K562 (cell line): ENCODE measurements around the gene CHDH. TPM values are rescaled to one million over a fixed set of nuclear protein-coding genes. Genes with fewer than 3 reads are reported as not detected.

Source experiments
- ATAC-seq: fragments of 200-7000 bp; cut with Tn5 transposase; 3 replicates; pipeline ENCODE4 v1.9.1; 2020; ENCODE audit warnings: moderate library complexity
- BruUV-seq: library from RNA; stranded (reverse); fragments of 400-500 nt; replicated peaks from 2 replicates; lab custom pipeline; 2021; lab: Mats Ljungman, UMichigan
- CTCF ChIA-PET: fragments of 300-600 bp; formaldehyde crosslinking; extraction: SDS; loops from one replicate; lab custom pipeline; 2021; ENCODE audit warnings: low intra/inter-chr PET ratio; lab: Yijun Ruan, JAX
- POLR2A ChIA-PET: fragments of 300-600, 350-650 bp; sonication (Branson Sonifier 250); formaldehyde crosslinking; extraction: SDS; loops from one replicate; lab custom pipeline; 2021; ENCODE audit warnings: antibody characterized with exemption, inconsistent platforms; lab: Yijun Ruan, JAX
- DNase-seq, 4 experiments: peaks; one replicate each; pipeline versions ENCODE4 v3.0.0 to v3.0.0-alpha.2; 2011 to 2018; ENCODE audit warnings: low spot score in 3 of 4, mixed read lengths in 3 of 4; ENCODE audit errors: extremely low read depth in 1 of 4
- FAIRE-seq: peaks from 2 replicates; lab custom pipeline; 2011; peaks lifted over from hg19 to GRCh38; lab: Jason Lieb, UNC
- H2AFZ ChIP-seq: 2 replicates; pipeline ENCODE4 v1.6.0; 2011; ENCODE audit warnings: low read depth, low read length, control low read depth, inconsistent platforms
- H3K27ac ChIP-seq: fragments of 200-600 bp; 3 replicates; pipeline ENCODE4 v1.8.0; 2011; ENCODE audit warnings: low read depth, mild to moderate bottlenecking, control low read depth, inconsistent platforms, low read length, moderate library complexity, mixed read lengths; ENCODE audit errors: extremely low read depth
- H3K27me3 ChIP-seq, 2 experiments: fragments of 300-600 bp in 1 of 2; 2 replicates in 1 of 2; 3 replicates in 1 of 2; pipeline versions ENCODE4 v1.6.0 to v1.8.0; 2011; ENCODE audit warnings: inconsistent platforms in 2 of 2, low read length in 2 of 2, mild to moderate bottlenecking in 1 of 2, mixed read lengths in 1 of 2, moderate library complexity in 1 of 2; ENCODE audit not compliant: control insufficient read depth in 2 of 2, insufficient read depth in 2 of 2
- H3K36me3 ChIP-seq: fragments of 300-600 bp; 3 replicates; pipeline ENCODE4 v1.8.0; 2011; ENCODE audit warnings: mild to moderate bottlenecking, low read length, inconsistent platforms; ENCODE audit not compliant: control insufficient read depth, insufficient read depth
- H3K4me1 ChIP-seq, 2 experiments: fragments of 200-600 bp in 1 of 2; replicated peaks in 1 of 2; 2 replicates in 1 of 2; 3 replicates in 1 of 2; pipeline versions ENCODE4 v1.5.1 to v1.8.0; 2011; ENCODE audit warnings: inconsistent platforms in 2 of 2, low read length in 2 of 2, mild to moderate bottlenecking in 1 of 2, mixed read lengths in 1 of 2, moderate library complexity in 1 of 2; ENCODE audit not compliant: control insufficient read depth in 2 of 2, insufficient read depth in 2 of 2
- H3K4me2 ChIP-seq: 2 replicates; pipeline ENCODE4 v1.6.1; 2011; ENCODE audit warnings: low read length, control low read depth, inconsistent platforms, mixed read lengths; ENCODE audit not compliant: insufficient read depth
- H3K4me3 ChIP-seq: fragments of 200-600 bp; sonication (generic), shearing (Covaris generic); 2 replicates; pipeline ENCODE4 v1.5.1; 2016; ENCODE audit warnings: control low read depth, inconsistent platforms
- H3K79me2 ChIP-seq: fragments of 200-600 bp; 3 replicates; pipeline ENCODE4 v1.8.0; 2011; ENCODE audit warnings: low read length, inconsistent platforms; ENCODE audit not compliant: control insufficient read depth, insufficient read depth
- H3K9ac ChIP-seq, 2 experiments: 2 replicates each; pipeline versions ENCODE4 v1.6.0 to v1.6.1; 2011; ENCODE audit warnings: low read depth in 2 of 2, low read length in 2 of 2, control low read depth in 1 of 2, inconsistent platforms in 1 of 2, mild to moderate bottlenecking in 1 of 2, mixed read lengths in 1 of 2; ENCODE audit not compliant: insufficient read depth in 1 of 2
- H3K9me1 ChIP-seq: one replicate; pipeline ENCODE4 v1.6.0; 2011; ENCODE audit warnings: inconsistent platforms, mild to moderate bottlenecking, low read length, moderate library complexity; ENCODE audit not compliant: control insufficient read depth, insufficient read depth
- H3K9me3 ChIP-seq: replicated peaks from 2 replicates; pipeline ENCODE4 v1.5.1; 2011; ENCODE audit warnings: low read depth, low read length, inconsistent platforms; ENCODE audit not compliant: control insufficient read depth, insufficient read depth
- H4K20me1 ChIP-seq: replicated peaks from 2 replicates; pipeline ENCODE4 v1.6.1; 2011; ENCODE audit warnings: low read length, inconsistent platforms, mixed read lengths; ENCODE audit not compliant: control insufficient read depth, insufficient read depth
- BACH1 ChIP-seq: fragments of 200-800 bp; sonication (Bioruptor generic); IDR thresholded peaks from 2 replicates; pipeline ENCODE4 v1.6.1; 2016; ENCODE audit warnings: missing genetic modification characterization, missing compliant biosample characterization
- FOXK2 ChIP-seq, 2 experiments: fragments of 450-650 bp; IDR thresholded peaks in 1 of 2; conservative IDR thresholded peaks in 1 of 2; 2 replicates each; pipeline ENCODE4 v1.6.1; 2016; ENCODE audit warnings: low read depth in 2 of 2, mild to moderate bottlenecking in 1 of 2
- FOXP1 ChIP-seq: sonication (generic); formaldehyde crosslinking; IDR thresholded peaks from 2 replicates; pipeline ENCODE4 v1.8.0; 2022; ENCODE audit warnings: mild to moderate bottlenecking, missing genetic modification reagents
- MCM7 ChIP-seq, 2 experiments: fragments of 450-650 bp; IDR thresholded peaks; 2 replicates each; pipeline ENCODE4 v1.6.1; 2016 to 2018
- RBFOX2 ChIP-seq: fragments of 200-400 bp; formaldehyde crosslinking; IDR thresholded peaks from 2 replicates; pipeline ENCODE4 v1.6.1; 2017; ENCODE audit warnings: low read depth, mild to moderate bottlenecking, low read length, moderate library complexity
- SMARCA5 ChIP-seq: fragments of 450-650 bp; IDR thresholded peaks from 2 replicates; pipeline ENCODE4 v1.6.1; 2016
- SMARCB1 ChIP-seq: IDR thresholded peaks from 2 replicates; pipeline ENCODE4 v1.6.1; 2011; ENCODE audit warnings: improper control_type of control experiment, low read depth; ENCODE audit not compliant: insufficient read length
- TARDBP ChIP-seq: fragments of 450-650 bp; IDR thresholded peaks from 2 replicates; pipeline ENCODE4 v1.6.1; 2016
- TFAM ChIP-seq: fragments of 250-450 bp; sonication (Bioruptor Pico); conservative IDR thresholded peaks from 2 replicates; pipeline ENCODE4 v1.5.0; 2021; ENCODE audit warnings: mild to moderate bottlenecking, moderate library complexity
- ZNF197 ChIP-seq: fragments of 200-800 bp; sonication (Bioruptor generic); IDR thresholded peaks from 2 replicates; pipeline ENCODE4 v1.6.1; 2016; ENCODE audit warnings: low read depth, missing genetic modification characterization, missing compliant biosample characterization
- ZNF707 ChIP-seq: fragments of 250-450 bp; sonication (Bioruptor Pico); conservative IDR thresholded peaks from 2 replicates; pipeline ENCODE4 v1.8.0; 2022; ENCODE audit warnings: inconsistent platforms, mild to moderate bottlenecking, moderate library complexity
- WGBS: fragments of 100-300 bp; shearing (Covaris generic); methylation state at CpG from one replicate; pipeline ENCODE4 v1.1.6; 2016; ENCODE audit warnings: low coverage, mixed read lengths; ENCODE audit not compliant: insufficient coverage; ENCODE audit errors: missing lambda C conversion rate; 5-methylcytosine and 5-hydroxymethylcytosine counted together
- in situ Hi-C: fragments of 300-500 bp; cut with MboI; formaldehyde crosslinking; loops from 4 replicates; pipeline ENCODE4 v1.15.0; 2018; ENCODE audit warnings: inconsistent platforms, mixed read lengths
- intact Hi-C: fragments of 100-400 bp; cut with micrococcal nuclease; formaldehyde crosslinking; loops from 2 replicates; pipeline ENCODE4 v1.14.2; 2022
- polyA plus RNA-seq, 8 experiments: library from polyadenylated mRNA; depleted of rRNA in 4 of 8; stranded (reverse) in 5 of 8; unstranded in 3 of 8; fragments of >200 nt; fragmentation: Nextera tagmentation in 2 of 8; fragmentation: Illumina TruSeq in 1 of 8; extraction: Ambion mirVana in 2 of 8; extraction: Trizol in 1 of 8; gene quantifications; 2 replicates each; pipeline versions ENCODE4 v1.2.1 to v1.2.3, GENCODE V29; 2011 to 2014; ENCODE audit warnings: inconsistent platforms in 1 of 8, missing spikeins in 1 of 8
- total RNA-seq, 7 experiments: library from RNA; depleted of rRNA in 6 of 7; stranded (reverse); fragments of >200 nt in 6 of 7; fragmentation: Illumina TruSeq in 2 of 7; extraction: Trizol in 2 of 7; gene quantifications; 2 replicates each; pipeline versions ENCODE4 v1.2.1 to v1.2.3, GENCODE V29; 2011 to 2021; ENCODE audit warnings: low replicate concordance in 1 of 7
- TF ChIP-seq, protein P1 (sequence below): fragments of 250-450 bp; sonication (Bioruptor Pico); IDR thresholded peaks from 2 replicates; pipeline ENCODE4 v1.8.0; 2021; ENCODE audit warnings: borderline replicate concordance, mild to moderate bottlenecking, moderate library complexity; ENCODE audit not compliant: poor library complexity, severe bottlenecking
- TF ChIP-seq, protein P2 (sequence below): fragments of 250-450 bp; sonication (Bioruptor Pico); IDR thresholded peaks from 2 replicates; pipeline ENCODE4 v1.9.0; 2021; ENCODE audit warnings: mild to moderate bottlenecking, inconsistent platforms

Gene CHDH
- total and polyA plus RNA-seq, 9 of the 15 experiments (the other 6 are each of a cell fraction or from before 2014, with no cell fraction given): 0.06 to 1.9 (median 0.46) TPM

DNA sequence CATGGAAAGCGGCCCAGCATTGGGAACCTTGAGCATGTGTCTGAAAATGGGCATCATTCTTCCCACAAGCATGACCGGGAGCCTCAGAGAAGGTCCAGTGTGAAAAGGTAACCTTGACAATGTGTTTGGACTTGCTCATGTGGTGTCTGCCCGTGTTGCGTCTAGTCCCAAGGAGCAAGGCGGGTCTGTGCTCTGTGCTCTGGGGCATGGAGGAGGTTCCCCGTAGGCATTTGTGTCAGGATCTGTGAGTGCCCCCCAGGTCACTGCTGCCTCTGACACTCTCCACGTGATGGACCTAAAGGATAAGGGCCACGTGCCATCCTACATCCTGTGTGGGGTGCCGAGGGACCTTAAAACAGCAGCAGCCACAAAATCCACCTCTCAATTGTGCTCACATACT, 44.9 kb downstream of the CHDH start:
- no peaks in the 10 kb centered on the region for H3K79me2 ChIP-seq
- FAIRE-seq (no peak), DNase-seq (no peak), ATAC-seq (no peak)
- BruUV-seq: no TSS peak
- TF ChIP-seq SMARCB1: no peak
- intact Hi-C loops (no loop called here), in situ Hi-C loops (no loop called here)
- H3K4me1 ChIP-seq: no peaks in the 10 kb centered on the region
- peaks cover 10 to 72% of the 10 kb centered on the region in 2 experiments; a peak in 4 of 5 replicates for H3K27me3 ChIP-seq
- H3K36me3 ChIP-seq: no peaks in the 10 kb centered on the region
- ChIA-PET POLR2A (no interaction called here), CTCF (interaction anchor here (0.6 kb wide), 1 partner anchor 274 kb away, joined by 3 read pairs; no protein-coding TSS in a partner anchor)
- no peak overlapping the region for H3K4me3 ChIP-seq
- no peak overlapping the region for H3K27ac ChIP-seq
- no peaks in the 10 kb centered on the region; the same call in 1 of the 2 replicates for H4K20me1 ChIP-seq
- H3K9me1 ChIP-seq: no peaks in the 10 kb centered on the region
- no peak overlapping the region for H2AFZ ChIP-seq
- H3K4me2 ChIP-seq: no peak overlapping the region
- no peaks in the 10 kb centered on the region for H3K9me3 ChIP-seq
- H3K9ac ChIP-seq: no peak overlapping the region
- 6% methylated on average over 9 of the region's 9 CpGs for WGBS

DNA sequence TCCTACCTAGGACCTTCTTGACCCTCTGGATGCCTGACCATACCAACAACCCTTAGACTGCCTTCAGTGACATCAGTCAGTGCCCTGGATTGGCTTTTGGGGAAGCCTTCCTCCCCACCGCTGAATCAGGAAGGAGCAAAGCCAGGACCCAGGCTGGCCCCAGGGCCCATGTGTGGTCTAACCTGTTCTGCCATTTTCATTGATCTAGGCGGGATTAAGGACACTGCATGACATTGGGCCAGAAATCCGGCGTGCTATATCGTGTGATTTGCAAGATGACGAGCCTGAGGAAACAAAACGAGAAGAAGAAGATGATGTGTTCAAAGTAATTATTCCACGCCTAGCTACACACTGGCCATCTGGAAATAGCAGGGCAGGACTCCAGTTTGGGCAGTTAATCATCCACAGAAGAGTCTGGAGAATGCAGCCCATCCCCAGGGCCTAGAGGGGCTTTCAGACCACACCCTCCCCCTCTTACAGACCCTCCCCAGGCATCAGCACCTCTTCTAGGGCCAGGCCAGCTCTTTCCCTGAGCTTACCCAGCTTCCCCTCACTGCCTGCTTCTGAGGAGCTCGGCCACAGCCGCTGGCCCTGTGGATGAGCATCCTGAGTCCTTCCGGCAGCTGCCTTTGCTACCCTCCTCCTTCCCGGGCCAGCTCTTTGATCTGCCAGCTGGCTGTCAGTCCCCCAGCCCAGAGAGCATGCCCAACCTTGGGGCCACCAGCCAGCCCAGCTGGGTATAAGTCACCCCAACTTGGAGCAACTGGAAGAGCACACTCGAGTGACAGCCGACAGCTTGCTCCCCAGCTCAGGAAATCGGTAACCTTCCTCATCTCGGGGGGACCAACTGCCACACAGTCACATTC, 45.9 kb downstream of the CHDH start:
- no peak overlapping the region for H3K27ac ChIP-seq
- BruUV-seq: no TSS peak
- no peaks in the 10 kb centered on the region; the same call in 1 of the 2 replicates for H4K20me1 ChIP-seq
- H3K36me3 ChIP-seq: no peaks in the 10 kb centered on the region
- ChIA-PET CTCF (no interaction called here), POLR2A (no interaction called here)
- in situ Hi-C loops (no loop called here), intact Hi-C loops (no loop called here)
- H3K27me3 ChIP-seq: peaks cover 10 to 72% of the 10 kb centered on the region in 2 experiments; a peak in 4 of 5 replicates
- H3K9me1 ChIP-seq: no peaks in the 10 kb centered on the region
- no peaks in the 10 kb centered on the region for H3K9me3 ChIP-seq
- no peak for ATAC-seq
- no peaks in the 10 kb centered on the region for H3K4me1 ChIP-seq
- no peak overlapping the region for H3K4me3 ChIP-seq
- no peak overlapping the region for H3K9ac ChIP-seq
- no peak for FAIRE-seq
- no peak overlapping the region for H2AFZ ChIP-seq
- no peaks in the 10 kb centered on the region for H3K79me2 ChIP-seq
- H3K4me2 ChIP-seq: no peak overlapping the region
- DNase-seq: no peak
- WGBS: 0% methylated on average over 9 of the region's 16 CpGs
- TF ChIP-seq, protein P1, sequence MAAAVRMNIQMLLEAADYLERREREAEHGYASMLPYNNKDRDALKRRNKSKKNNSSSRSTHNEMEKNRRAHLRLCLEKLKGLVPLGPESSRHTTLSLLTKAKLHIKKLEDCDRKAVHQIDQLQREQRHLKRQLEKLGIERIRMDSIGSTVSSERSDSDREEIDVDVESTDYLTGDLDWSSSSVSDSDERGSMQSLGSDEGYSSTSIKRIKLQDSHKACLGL (CRISPR knock-in tag): no peak
- no peak for TF ChIP-seq BACH1
- TF ChIP-seq TFAM (CRISPR knock-in tag): no peak
- no peak for TF ChIP-seq MCM7 (IDR thresholded peaks at IDR 0.05)
- TF ChIP-seq SMARCA5: no peak
- TF ChIP-seq, protein P2, sequence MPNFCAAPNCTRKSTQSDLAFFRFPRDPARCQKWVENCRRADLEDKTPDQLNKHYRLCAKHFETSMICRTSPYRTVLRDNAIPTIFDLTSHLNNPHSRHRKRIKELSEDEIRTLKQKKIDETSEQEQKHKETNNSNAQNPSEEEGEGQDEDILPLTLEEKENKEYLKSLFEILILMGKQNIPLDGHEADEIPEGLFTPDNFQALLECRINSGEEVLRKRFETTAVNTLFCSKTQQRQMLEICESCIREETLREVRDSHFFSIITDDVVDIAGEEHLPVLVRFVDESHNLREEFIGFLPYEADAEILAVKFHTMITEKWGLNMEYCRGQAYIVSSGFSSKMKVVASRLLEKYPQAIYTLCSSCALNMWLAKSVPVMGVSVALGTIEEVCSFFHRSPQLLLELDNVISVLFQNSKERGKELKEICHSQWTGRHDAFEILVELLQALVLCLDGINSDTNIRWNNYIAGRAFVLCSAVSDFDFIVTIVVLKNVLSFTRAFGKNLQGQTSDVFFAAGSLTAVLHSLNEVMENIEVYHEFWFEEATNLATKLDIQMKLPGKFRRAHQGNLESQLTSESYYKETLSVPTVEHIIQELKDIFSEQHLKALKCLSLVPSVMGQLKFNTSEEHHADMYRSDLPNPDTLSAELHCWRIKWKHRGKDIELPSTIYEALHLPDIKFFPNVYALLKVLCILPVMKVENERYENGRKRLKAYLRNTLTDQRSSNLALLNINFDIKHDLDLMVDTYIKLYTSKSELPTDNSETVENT (CRISPR knock-in tag): no peak
- no peak for TF ChIP-seq FOXK2 (conservative IDR thresholded peaks at IDR 0.05 in 1 of 2, IDR thresholded peaks at IDR 0.05 in 1 of 2; ENCODE audit: low read depth in 2 of 2)
- TF ChIP-seq ZNF197 (CRISPR knock-in tag): no peak
- no peak for TF ChIP-seq FOXP1 (CRISPR knock-in tag)
- TF ChIP-seq TARDBP: no peak
- no peak for TF ChIP-seq RBFOX2
- TF ChIP-seq ZNF707 (CRISPR knock-in tag): no peak
